WI38 (cell line): Measurements from ENCODE around the gene ABCC5.
"Not testable (repeated sequence)": the region's sequence is repeated elsewhere in the genome, so short reads cannot be mapped to it uniquely, and the experiment has no call there.

ENCODE experiments used
- H3K4me3 ChIP-seq: 2 replicates; pipeline ENCODE4 v1.5.1; 2011; ENCODE audit warnings: low read depth, mild to moderate bottlenecking, control low read depth, low read length
- CTCF ChIP-seq: IDR thresholded peaks from 2 replicates; pipeline ENCODE4 v1.5.1; 2012; ENCODE audit warnings: low read depth, mild to moderate bottlenecking, control low read depth, low read length

Gene ABCC5

GRCh38 chr3:184029443-184029842 is 11.8 kb upstream of the ABCC5 start:
- TF ChIP-seq CTCF = no peak
- H3K4me3 ChIP-seq = no peak overlapping the region

GRCh38 chr3:184028275-184028890 is 10.7 kb upstream of the ABCC5 start:
- H3K4me3 ChIP-seq = not testable (repeated sequence)

- not testable (repeated sequence) for H3K4me3 ChIP-seq
Observed at GRCh38 chr3:184025256-184025655, 7.6 kb upstream of the ABCC5 start.

- no peak for TF ChIP-seq CTCF
- H3K4me3 ChIP-seq = no peak overlapping the region
Observed at GRCh38 chr3:184022323-184022722, 4.6 kb upstream of the ABCC5 start.

- TF ChIP-seq CTCF = no peak
- H3K4me3 ChIP-seq = peak overlapping the region; percentile 99
Observed at GRCh38 chr3:184018424-184018973, 815 bp upstream of the ABCC5 start.

GRCh38 chr3:184016811-184017671 is 643 bp downstream of the ABCC5 start:
- peak overlapping the region; percentile 99 for H3K4me3 ChIP-seq
- TF ChIP-seq CTCF = peak; percentile 45

- H3K4me3 ChIP-seq = peak overlapping the region; percentile 99
Observed at GRCh38 chr3:184016169-184016570, 1.5 kb downstream of the ABCC5 start.

More at GRCh38 chr3:184016169-184016570, 1.5 kb downstream of the ABCC5 start:
- no peak for TF ChIP-seq CTCF
